Endothelial cell of umbilical vein (primary cell): ENCODE data around the gene HSPA2. TPM values are rescaled to one million over a fixed set of nuclear protein-coding genes. Genes with fewer than 3 reads are reported as not detected.

ENCODE experiments used
- BruUV-seq: library from RNA; stranded (reverse); fragments of 400-500 nt; replicated peaks from 2 replicates; lab custom pipeline; 2021; lab: Mats Ljungman, UMichigan
- CTCF ChIA-PET: fragments of 300-600, 350-600 bp; sonication (Branson Sonifier 250); formaldehyde crosslinking; loops from one replicate; lab custom pipeline; 2021; ENCODE audit warnings: antibody characterized with exemption, inconsistent platforms; lab: Charles Lee
- POLR2A ChIA-PET: fragments of 300-600, 350-600 bp; sonication (Branson Sonifier 250); formaldehyde crosslinking; loops from one replicate; lab custom pipeline; 2021; ENCODE audit warnings: antibody characterized with exemption, inconsistent platforms; lab: Charles Lee
- DNase-seq: peaks from one replicate; pipeline ENCODE4 v3.0.0-alpha.2; 2011; ENCODE audit warnings: low read depth, low spot score
- FAIRE-seq: peaks from 2 replicates; lab custom pipeline; 2011; peaks lifted over from hg19 to GRCh38; lab: Jason Lieb, UNC
- H2AFZ ChIP-seq: 2 replicates; pipeline ENCODE4 v1.6.0; 2012; ENCODE audit warnings: low read depth, low read length, control low read depth, inconsistent platforms
- H3K27ac ChIP-seq: 2 replicates; pipeline ENCODE4 v1.5.1; 2011; ENCODE audit warnings: low read depth, mild to moderate bottlenecking, control low read depth, low read length, moderate library complexity; ENCODE audit not compliant: insufficient read depth
- H3K27me3 ChIP-seq, 2 experiments: 2 replicates each; pipeline versions ENCODE4 v1.6.0 to v1.6.1; 2011; ENCODE audit warnings: low read length in 2 of 2, mixed read lengths in 1 of 2; ENCODE audit not compliant: control insufficient read depth in 2 of 2, insufficient read depth in 2 of 2
- H3K36me3 ChIP-seq, 2 experiments: 2 replicates in 1 of 2; 3 replicates in 1 of 2; pipeline ENCODE4 v1.5.1; 2011; ENCODE audit warnings: low read length in 2 of 2, mild to moderate bottlenecking in 1 of 2, moderate library complexity in 1 of 2; ENCODE audit not compliant: control insufficient read depth in 2 of 2, insufficient read depth in 2 of 2; ENCODE audit errors: extremely low read depth in 1 of 2
- H3K4me1 ChIP-seq: 3 replicates; pipeline ENCODE4 v1.5.1; 2011; ENCODE audit warnings: mild to moderate bottlenecking, low read length; ENCODE audit not compliant: control insufficient read depth, insufficient read depth; ENCODE audit errors: extremely low read depth
- H3K4me2 ChIP-seq: 2 replicates; pipeline ENCODE4 v1.6.1; 2011; ENCODE audit warnings: low read length, control low read depth, mixed read lengths; ENCODE audit not compliant: insufficient read depth
- H3K4me3 ChIP-seq, 3 experiments: fragments of 200-600 bp in 1 of 3; sonication (generic), shearing (Covaris generic) in 1 of 3; replicated peaks in 1 of 3; 2 replicates each; pipeline ENCODE4 v1.5.1; 2011 to 2016; ENCODE audit warnings: control low read depth in 3 of 3, low read length in 3 of 3, mild to moderate bottlenecking in 2 of 3, inconsistent platforms in 1 of 3, low read depth in 1 of 3, moderate library complexity in 1 of 3; ENCODE audit not compliant: insufficient read depth in 1 of 3
- H3K79me2 ChIP-seq: 2 replicates; pipeline ENCODE4 v1.6.0; 2012; ENCODE audit warnings: low read length, inconsistent platforms; ENCODE audit not compliant: control insufficient read depth, insufficient read depth
- H3K9ac ChIP-seq: replicated peaks from 2 replicates; pipeline ENCODE3; 2011; ENCODE audit warnings: low read length, control low read depth; ENCODE audit not compliant: insufficient read depth; ENCODE audit errors: extremely low read depth
- H3K9me1 ChIP-seq: replicated peaks from 3 replicates; pipeline ENCODE4 v1.6.0; 2011; ENCODE audit warnings: mild to moderate bottlenecking, low read length; ENCODE audit not compliant: control insufficient read depth, insufficient read depth; ENCODE audit errors: extremely low read depth
- H3K9me3 ChIP-seq: replicated peaks from 2 replicates; pipeline ENCODE4 v1.5.1; 2012; ENCODE audit warnings: low read length, inconsistent platforms; ENCODE audit not compliant: control insufficient read depth, insufficient read depth
- H4K20me1 ChIP-seq: replicated peaks from 2 replicates; pipeline ENCODE3; 2011; ENCODE audit warnings: mild to moderate bottlenecking, low read length; ENCODE audit not compliant: control insufficient read depth, insufficient read depth; ENCODE audit errors: extremely low read depth
- EZH2 ChIP-seq: IDR thresholded peaks from 2 replicates; pipeline ENCODE4 v1.6.1; 2012; ENCODE audit warnings: borderline replicate concordance, low read depth, mild to moderate bottlenecking, moderate library complexity, low read length, inconsistent platforms; ENCODE audit not compliant: severe bottlenecking
- FOS ChIP-seq: IDR thresholded peaks from 2 replicates; pipeline ENCODE4 v1.6.1; 2011; ENCODE audit warnings: mild to moderate bottlenecking, low read length, moderate library complexity, borderline replicate concordance; ENCODE audit not compliant: insufficient read depth
- GATA2 ChIP-seq: IDR thresholded peaks from 2 replicates; pipeline ENCODE4 v1.7.0; 2011; ENCODE audit warnings: low read depth, mild to moderate bottlenecking, moderate library complexity, mixed read lengths, low read length; ENCODE audit not compliant: insufficient read length, insufficient read depth
- POLR2AphosphoS5 ChIP-seq: IDR thresholded peaks from 2 replicates; pipeline ENCODE4 v1.6.1; 2012; ENCODE audit warnings: low read depth, mild to moderate bottlenecking, control low read depth, low read length, moderate library complexity; ENCODE audit not compliant: insufficient read depth
- dilution Hi-C: fragments of 300-500 bp; cut with MboI; formaldehyde crosslinking; loops from one replicate; pipeline ENCODE4 v1.15.0; 2019; ENCODE audit warnings: low sequenced_read_pairs; ENCODE audit not compliant: extremely low pct_ligation_motif_present
- intact Hi-C: fragments of 100-400 bp; cut with micrococcal nuclease; formaldehyde crosslinking; loops from one replicate; pipeline ENCODE4 v1.10.0; 2022
- polyA plus RNA-seq, 4 experiments: library from polyadenylated mRNA; depleted of rRNA in 3 of 4; stranded (reverse) in 3 of 4; unstranded in 1 of 4; fragments of >200 nt; gene quantifications; 2 replicates each; pipeline versions ENCODE4 v1.2.1 to v1.2.3, GENCODE V29; 2011 to 2012; ENCODE audit warnings: missing spikeins in 1 of 4
- total RNA-seq: library from RNA; stranded (reverse); gene quantifications from 2 replicates; pipeline ENCODE4 v1.2.3, GENCODE V29; 2021
- TF ChIP-seq, protein P1 (sequence below), 2 donors: IDR thresholded peaks; 1 replicate in 1 of 2; 2 replicates in 1 of 2; pipeline ENCODE4 v1.5.1; 2011; ENCODE audit warnings: low read length in 2 of 2, mild to moderate bottlenecking in 2 of 2, moderate library complexity in 2 of 2, control low read depth in 1 of 2, inconsistent platforms in 1 of 2, low read depth in 1 of 2; ENCODE audit not compliant: insufficient read depth in 1 of 2; ENCODE audit errors: extremely low read depth in 1 of 2
- TF ChIP-seq, protein P2 (sequence below): IDR thresholded peaks from 2 replicates; pipeline ENCODE4 v1.6.1; 2011; ENCODE audit not compliant: insufficient read depth, insufficient read length

The HSPA2 gene
- total and polyA plus RNA-seq, 2 donors (not counting 3 experiments of a cell fraction or from before 2014, with no cell fraction given): 5.3 to 11.4 TPM

DNA sequence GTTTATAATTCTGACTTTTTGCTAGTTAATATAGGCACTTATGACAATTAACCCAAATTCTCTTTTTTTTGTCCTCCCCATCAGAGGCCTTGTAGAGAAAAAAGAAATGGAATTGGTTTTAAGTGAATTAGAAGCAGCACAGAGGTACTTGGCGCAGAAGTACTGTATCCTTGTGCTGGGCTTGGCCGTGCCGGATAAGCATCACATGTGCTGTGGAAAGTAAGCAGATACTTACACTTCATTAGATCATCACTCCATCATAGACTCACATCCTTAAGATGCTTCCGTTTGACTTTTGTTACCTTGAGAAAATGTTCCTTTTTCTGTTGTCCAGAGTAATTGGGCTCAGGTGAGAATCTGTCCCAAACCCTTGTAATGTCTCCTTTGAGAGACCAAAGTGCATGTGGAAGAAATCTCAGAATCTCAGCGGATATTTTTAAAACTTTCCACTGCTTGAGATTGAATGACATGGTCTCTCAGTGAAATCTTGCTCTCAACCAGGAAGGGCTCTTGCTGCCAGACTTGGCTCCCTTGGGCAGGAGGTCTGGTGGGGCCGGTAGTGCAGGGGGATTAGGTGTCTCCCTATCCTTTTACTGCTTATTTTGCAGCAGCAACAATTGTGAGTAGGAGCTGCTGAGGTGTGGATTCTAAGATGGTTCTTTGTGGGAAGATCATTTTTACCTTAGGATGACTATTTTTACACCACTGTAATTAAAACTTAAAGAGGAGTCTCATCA lies 34.0 kb downstream of the HSPA2 start:
- CTCF ChIA-PET: no interaction called here
- dilution Hi-C loops: no loop called here
- TF ChIP-seq FOS: no peak
- TF ChIP-seq GATA2: no peak
- TF ChIP-seq POLR2AphosphoS5: no peak
- TF ChIP-seq EZH2: no peak
- DNase-seq (no peak), FAIRE-seq (no peak)
- H3K79me2 ChIP-seq: no peaks in the 10 kb centered on the region
- BruUV-seq: no TSS peak
- H3K36me3 ChIP-seq: no peaks in the 10 kb centered on the region
- intact Hi-C loops: no loop called here
- no peaks in the 10 kb centered on the region for H3K27me3 ChIP-seq
- no peak overlapping the region for H3K27ac ChIP-seq
- H3K4me2 ChIP-seq: no peak overlapping the region
- H3K4me1 ChIP-seq: peaks cover 1% of the 10 kb centered on the region
- no peaks in the 10 kb centered on the region for H3K9me1 ChIP-seq
- H3K9ac ChIP-seq: no peak overlapping the region
- no peaks in the 10 kb centered on the region for H4K20me1 ChIP-seq
- no peaks in the 10 kb centered on the region for H3K9me3 ChIP-seq
- POLR2A ChIA-PET: no interaction called here
- H2AFZ ChIP-seq: no peak overlapping the region
- no peak overlapping the region for H3K4me3 ChIP-seq

DNA sequence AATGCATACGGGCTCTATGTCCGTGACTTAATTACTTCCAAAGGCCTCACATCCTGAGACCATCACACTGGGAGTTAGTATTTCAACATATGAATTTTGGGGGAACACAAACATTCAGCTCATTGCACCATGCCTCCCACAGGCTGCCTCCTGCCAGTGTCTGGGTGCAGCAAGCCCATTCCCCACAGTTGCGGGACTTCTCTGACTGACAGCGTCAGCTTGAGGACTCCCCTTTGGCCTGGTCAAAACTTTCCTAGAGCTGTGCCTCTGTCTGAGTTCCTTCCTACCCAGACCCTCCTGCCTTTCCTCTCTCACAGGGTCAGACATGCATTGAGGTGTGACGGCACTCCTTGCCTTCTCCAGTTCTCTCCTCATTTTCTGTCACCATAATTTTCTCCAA lies 36.7 kb downstream of the HSPA2 start:
- no peak for DNase-seq
- no peaks in the 10 kb centered on the region for H3K9me3 ChIP-seq
- no peak overlapping the region for H3K4me3 ChIP-seq
- H3K36me3 ChIP-seq: no peaks in the 10 kb centered on the region
- intact Hi-C loops (no loop called here), dilution Hi-C loops (no loop called here)
- no peaks in the 10 kb centered on the region for H3K79me2 ChIP-seq
- ChIA-PET CTCF (interaction anchor here (0.6 kb wide), 1 partner anchor 388 kb away, joined by 3 read pairs; no protein-coding TSS in a partner anchor), POLR2A (no interaction called here)
- BruUV-seq: no TSS peak
- no peak overlapping the region for H3K27ac ChIP-seq
- H3K9me1 ChIP-seq: no peaks in the 10 kb centered on the region
- H4K20me1 ChIP-seq: no peaks in the 10 kb centered on the region
- no peak overlapping the region for H3K9ac ChIP-seq
- no peaks in the 10 kb centered on the region for H3K27me3 ChIP-seq
- FAIRE-seq: no peak
- no peak overlapping the region for H3K4me2 ChIP-seq
- H3K4me1 ChIP-seq: peaks cover 7% of the 10 kb centered on the region
- TF ChIP-seq, protein P1, sequence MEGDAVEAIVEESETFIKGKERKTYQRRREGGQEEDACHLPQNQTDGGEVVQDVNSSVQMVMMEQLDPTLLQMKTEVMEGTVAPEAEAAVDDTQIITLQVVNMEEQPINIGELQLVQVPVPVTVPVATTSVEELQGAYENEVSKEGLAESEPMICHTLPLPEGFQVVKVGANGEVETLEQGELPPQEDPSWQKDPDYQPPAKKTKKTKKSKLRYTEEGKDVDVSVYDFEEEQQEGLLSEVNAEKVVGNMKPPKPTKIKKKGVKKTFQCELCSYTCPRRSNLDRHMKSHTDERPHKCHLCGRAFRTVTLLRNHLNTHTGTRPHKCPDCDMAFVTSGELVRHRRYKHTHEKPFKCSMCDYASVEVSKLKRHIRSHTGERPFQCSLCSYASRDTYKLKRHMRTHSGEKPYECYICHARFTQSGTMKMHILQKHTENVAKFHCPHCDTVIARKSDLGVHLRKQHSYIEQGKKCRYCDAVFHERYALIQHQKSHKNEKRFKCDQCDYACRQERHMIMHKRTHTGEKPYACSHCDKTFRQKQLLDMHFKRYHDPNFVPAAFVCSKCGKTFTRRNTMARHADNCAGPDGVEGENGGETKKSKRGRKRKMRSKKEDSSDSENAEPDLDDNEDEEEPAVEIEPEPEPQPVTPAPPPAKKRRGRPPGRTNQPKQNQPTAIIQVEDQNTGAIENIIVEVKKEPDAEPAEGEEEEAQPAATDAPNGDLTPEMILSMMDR (IDR thresholded peaks at IDR 0.05; ENCODE audit: extremely low read depth in 1 of 2, insufficient read depth in 1 of 2, low read depth in 1 of 2, low read length in 2 of 2): no peak
- TF ChIP-seq GATA2 (no peak), POLR2AphosphoS5 (no peak)
- TF ChIP-seq, protein P2, sequence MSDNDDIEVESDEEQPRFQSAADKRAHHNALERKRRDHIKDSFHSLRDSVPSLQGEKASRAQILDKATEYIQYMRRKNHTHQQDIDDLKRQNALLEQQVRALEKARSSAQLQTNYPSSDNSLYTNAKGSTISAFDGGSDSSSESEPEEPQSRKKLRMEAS: no peak
- no peak overlapping the region for H2AFZ ChIP-seq
